Subcutaneous adipose tissue (tissue), 4 donors: ENCODE measurements around the gene IGSF9B. TPM values are rescaled to one million over a fixed set of nuclear protein-coding genes. Genes with fewer than 3 reads are reported as not detected.

Experiments
- total RNA-seq, 4 donors: library from RNA; depleted of rRNA; stranded (reverse); fragments of >200 nt; gene quantifications; one replicate each; pipeline ENCODE4 v1.1.0, GENCODE V29; 2016
- TF ChIP-seq, protein P1 (sequence below): fragments of 450-650 bp; IDR thresholded peaks from one replicate; pipeline ENCODE4 v1.5.1; 2016; ENCODE audit warnings: low read depth, mild to moderate bottlenecking, control low read depth, antibody characterized with exemption, moderate library complexity

IGSF9B gene
- total RNA-seq, 4 donors from 2014 or later = 1.0 to 6.8 (median 2.3) TPM

DNA sequence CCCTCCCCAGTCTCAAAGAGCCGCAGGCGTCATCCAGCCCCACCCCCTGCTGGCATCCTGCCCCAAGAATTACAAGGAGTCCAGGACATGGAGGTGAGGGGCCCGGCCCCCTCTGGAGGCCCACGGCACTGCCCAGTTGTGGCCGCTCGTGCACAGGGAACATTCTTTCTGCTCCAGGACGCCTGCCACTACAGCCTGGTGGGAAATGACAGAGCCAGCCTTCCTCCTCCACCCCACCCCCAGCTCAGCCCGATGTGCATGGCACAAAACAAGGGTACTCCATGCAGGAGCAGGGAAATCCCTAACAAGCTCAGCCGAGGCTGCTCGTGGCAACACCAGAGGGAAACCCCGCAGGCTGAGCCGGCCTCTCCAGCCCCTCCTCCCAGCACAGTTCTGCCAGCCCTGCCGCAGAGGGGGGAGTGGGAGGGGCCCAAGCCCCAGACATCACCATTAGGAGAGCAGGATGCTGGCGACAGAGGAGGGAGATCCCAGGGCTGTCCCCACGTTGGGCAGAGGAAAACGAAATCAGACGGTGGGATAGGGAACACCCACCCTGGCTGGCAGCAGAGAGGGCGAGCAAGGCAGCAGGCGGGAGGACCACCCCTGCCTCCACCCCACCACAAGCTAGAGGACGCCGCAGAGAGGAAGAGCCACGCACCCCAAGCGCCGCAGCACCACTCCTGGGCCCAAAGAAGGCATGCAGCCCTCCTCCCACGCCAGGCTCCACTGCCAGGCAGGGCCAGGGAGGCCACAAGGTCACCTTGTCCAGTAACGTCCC, 10.0 kb downstream of the IGSF9B start:
- TF ChIP-seq, protein P1, sequence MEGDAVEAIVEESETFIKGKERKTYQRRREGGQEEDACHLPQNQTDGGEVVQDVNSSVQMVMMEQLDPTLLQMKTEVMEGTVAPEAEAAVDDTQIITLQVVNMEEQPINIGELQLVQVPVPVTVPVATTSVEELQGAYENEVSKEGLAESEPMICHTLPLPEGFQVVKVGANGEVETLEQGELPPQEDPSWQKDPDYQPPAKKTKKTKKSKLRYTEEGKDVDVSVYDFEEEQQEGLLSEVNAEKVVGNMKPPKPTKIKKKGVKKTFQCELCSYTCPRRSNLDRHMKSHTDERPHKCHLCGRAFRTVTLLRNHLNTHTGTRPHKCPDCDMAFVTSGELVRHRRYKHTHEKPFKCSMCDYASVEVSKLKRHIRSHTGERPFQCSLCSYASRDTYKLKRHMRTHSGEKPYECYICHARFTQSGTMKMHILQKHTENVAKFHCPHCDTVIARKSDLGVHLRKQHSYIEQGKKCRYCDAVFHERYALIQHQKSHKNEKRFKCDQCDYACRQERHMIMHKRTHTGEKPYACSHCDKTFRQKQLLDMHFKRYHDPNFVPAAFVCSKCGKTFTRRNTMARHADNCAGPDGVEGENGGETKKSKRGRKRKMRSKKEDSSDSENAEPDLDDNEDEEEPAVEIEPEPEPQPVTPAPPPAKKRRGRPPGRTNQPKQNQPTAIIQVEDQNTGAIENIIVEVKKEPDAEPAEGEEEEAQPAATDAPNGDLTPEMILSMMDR = no peak

DNA sequence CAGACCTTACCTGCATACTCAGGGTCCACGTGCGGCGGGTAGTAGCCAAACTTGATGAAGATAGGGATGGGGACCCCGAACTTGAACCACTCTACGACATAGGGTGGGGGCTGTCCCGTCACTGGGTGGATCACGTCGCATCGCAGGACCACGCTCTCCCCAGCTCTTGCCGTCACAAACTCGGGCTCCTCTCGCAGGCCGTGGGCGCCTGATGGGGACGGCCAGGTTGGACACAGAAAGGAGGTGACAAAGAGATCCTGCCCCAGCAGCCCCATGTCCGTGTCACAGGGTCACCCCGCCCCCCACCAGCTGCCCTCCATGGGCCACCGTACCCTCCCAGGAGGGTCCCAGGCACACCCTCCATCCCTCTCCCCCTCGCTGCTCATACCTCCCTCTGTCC, 10.7 kb downstream of the IGSF9B start:
- TF ChIP-seq, protein P1 = no peak

DNA sequence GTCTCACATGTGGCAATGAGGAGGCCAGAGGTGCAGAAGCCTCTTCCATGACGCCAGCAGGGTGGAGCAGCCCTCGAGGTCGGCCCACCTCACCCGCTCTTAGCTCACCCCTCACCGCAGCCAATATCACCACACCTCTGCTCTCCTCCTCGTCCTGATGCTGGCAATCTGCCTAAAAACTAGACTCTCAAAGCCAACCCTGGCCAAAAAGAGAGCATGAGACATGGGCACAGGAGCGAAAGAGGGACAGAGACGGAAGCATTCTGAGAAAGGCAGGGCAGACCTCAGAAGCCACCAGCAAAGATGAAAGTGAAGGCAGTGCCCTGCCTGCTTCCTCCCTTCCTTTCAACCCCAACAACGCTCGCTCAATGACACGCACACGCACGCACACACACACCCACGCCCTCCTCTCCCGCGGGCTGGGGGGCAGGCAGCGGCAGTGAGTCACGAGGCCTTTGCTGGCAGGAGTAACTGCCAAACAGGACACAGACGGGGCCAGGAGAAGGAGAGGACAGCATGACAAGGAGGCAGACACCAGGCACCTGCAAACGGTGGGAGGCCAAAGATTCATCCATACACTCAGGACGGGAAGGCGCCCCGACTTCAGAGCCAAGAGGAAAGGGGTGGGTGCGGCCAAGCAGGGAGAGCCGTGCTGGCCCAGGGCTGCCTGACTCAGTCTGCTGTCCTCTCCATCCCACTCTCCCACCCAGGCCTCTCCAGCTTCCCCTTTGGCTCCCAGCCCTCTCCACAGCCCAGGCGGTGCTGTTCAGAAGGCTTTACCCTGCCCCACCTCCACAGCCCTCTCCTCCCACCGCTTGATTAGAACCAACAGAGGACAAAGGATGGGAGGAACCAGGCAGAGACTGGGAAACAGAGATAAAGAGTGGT, 11.4 kb downstream of the IGSF9B start:
- TF ChIP-seq, protein P1 = no peak

DNA sequence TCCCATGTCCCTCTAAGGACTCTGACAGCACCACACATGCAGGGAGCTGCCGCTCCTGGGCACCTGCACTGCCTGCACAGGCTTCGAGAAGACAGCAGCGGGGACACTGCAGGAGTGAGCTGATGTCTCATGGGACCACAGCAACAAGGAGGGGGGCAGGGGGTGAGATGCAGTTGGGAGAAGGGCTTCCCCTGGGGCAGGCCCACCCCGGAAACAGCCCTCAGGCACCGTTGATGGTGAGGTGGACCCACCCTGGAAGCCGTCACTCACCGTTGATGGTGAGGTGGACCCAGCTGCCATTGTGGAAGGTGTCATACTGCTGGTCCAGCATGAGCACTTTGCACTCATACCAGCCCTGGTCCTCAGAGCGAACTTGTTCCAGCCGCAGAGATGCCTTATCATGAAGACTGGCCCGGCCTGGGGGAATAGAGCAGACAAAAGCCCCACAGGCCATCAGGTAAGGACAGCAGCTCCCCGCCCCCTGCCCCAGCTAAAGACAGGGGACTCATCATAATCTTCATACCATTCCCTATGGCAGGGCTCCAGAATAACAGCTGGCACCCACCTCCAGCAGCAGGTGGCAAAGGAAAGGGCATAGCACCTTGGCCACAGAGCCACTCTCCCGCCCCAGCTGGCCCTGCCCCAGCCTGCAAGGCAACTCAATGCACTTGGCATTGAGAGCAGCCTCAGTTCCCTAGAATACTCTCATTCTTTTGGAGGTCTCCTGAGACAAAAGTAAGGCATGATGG, 12.6 kb downstream of the IGSF9B start:
- TF ChIP-seq, protein P1 = no peak

DNA sequence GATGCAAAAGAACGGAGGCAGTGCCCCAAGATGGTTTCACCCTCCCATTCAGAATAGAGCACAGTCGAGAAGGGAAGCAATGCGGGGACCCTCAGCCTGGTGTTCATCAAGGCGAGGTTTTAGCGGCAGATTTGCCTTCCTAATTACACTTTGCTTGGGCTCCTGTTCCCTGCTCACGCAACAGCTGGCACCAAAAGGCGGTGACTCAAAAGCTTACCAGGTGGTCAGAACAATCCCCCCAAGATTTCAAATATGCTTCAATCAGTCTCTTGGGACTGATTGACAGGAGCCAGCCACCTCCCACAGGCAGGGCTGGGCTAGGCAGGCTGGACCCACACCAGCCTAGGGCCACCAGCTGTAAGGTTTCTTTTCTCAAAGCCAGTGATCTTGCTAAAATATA, 14.2 kb downstream of the IGSF9B start:
- TF ChIP-seq, protein P1 = no peak

DNA sequence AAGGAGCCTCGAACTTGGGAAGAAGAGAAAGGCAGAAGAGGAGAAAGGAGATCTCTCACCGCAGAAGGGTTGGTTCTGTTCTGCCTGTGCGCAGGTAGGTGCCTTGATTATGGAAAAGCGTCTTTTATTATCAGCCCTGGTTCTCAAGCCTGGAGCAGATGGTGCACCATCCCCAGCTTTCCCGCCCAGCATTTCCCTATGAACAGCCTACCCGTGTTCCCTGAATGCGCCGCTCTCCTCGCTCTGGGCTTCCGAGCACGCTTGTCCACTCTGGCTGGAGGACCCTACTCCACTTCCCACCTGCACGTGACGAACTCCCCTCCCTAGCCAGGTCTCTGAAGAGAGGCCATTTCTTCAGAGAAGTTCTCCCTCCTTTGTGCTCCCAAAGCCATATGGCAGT, 15.2 kb downstream of the IGSF9B start:
- TF ChIP-seq, protein P1 = no peak

DNA sequence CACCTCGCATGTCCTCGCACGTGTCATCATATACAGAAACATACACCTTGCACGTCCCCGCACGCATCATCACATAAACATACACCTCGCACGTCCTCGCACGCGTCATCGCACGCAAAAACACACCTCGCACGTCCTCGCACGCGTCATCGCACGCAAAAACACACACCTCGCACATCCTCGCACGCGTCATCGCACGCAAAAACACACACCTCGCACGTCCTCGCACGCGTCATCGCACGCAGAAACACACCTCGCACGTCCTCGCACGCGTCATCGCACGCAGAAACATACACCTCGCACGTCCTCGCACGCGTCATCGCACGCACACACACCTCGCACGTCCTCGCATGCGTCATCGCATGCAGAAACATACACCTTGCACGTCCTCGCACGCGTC, 16.7 kb downstream of the IGSF9B start:
- TF ChIP-seq, protein P1 = no peak
